LNCaP clone FGC (cell line): ENCODE data around the gene RFPL1.

Experiments used
- DNase-seq: peaks from one replicate; pipeline ENCODE4 v3.0.0-alpha.2; 2011; ENCODE audit warnings: low read depth
- H3K4me3 ChIP-seq: 2 replicates; pipeline ENCODE4 v1.5.1; 2011; ENCODE audit warnings: mild to moderate bottlenecking, low read depth, low read length, control low read depth
- TF ChIP-seq, protein P1 (sequence below): IDR thresholded peaks from 2 replicates; pipeline ENCODE4 v1.5.1; 2012; ENCODE audit warnings: mild to moderate bottlenecking; ENCODE audit not compliant: control insufficient read depth, insufficient read depth; ENCODE audit errors: extremely low read depth

RFPL1 gene

DNA sequence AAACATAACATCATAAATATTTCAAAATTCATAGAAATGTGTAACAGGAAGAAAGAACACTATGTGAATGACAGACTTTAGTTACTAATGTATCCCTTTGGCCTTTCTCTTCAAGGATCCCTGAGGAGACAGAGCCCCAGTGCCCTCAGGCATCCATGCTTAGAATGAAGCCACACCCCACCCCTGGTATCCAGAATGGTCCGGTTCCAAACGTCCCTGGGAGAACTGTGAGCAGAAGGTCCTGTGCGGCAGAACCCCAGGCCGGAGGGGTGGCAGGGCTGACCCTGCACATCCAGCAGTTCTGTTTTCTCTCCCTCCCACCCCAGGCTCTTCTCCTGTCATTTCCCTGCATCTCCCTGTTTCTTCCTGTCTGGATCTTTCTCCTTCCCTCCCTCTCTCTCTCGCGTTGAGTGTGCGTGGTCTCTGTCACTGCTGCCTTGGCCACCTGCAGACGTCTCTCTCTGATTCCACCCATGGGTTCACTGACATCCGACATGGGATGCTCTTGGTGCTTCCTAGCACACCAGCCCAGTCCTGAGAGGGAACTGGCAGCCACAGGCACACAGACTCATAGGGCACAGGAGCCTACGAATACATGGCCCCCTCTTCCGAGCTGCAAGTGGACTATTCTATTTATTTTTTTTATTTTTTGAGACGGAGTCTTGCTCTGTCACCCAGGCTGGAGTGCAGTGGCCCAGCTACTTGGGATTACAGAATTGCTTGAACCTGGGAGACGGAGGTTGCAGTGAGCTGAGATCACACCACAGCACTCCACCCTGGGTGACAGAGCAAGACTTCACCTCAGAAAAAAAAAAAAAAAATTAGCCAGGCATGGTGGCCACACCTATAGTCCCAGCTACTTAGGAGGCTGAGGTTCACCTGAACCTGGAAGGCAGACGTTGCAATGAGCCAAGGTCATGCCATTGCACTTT lies 5.7 kb downstream of the RFPL1 start:
- TF ChIP-seq, protein P1, sequence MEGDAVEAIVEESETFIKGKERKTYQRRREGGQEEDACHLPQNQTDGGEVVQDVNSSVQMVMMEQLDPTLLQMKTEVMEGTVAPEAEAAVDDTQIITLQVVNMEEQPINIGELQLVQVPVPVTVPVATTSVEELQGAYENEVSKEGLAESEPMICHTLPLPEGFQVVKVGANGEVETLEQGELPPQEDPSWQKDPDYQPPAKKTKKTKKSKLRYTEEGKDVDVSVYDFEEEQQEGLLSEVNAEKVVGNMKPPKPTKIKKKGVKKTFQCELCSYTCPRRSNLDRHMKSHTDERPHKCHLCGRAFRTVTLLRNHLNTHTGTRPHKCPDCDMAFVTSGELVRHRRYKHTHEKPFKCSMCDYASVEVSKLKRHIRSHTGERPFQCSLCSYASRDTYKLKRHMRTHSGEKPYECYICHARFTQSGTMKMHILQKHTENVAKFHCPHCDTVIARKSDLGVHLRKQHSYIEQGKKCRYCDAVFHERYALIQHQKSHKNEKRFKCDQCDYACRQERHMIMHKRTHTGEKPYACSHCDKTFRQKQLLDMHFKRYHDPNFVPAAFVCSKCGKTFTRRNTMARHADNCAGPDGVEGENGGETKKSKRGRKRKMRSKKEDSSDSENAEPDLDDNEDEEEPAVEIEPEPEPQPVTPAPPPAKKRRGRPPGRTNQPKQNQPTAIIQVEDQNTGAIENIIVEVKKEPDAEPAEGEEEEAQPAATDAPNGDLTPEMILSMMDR, result no peak
- no peak overlapping the region for H3K4me3 ChIP-seq
- DNase-seq, result no peak

DNA sequence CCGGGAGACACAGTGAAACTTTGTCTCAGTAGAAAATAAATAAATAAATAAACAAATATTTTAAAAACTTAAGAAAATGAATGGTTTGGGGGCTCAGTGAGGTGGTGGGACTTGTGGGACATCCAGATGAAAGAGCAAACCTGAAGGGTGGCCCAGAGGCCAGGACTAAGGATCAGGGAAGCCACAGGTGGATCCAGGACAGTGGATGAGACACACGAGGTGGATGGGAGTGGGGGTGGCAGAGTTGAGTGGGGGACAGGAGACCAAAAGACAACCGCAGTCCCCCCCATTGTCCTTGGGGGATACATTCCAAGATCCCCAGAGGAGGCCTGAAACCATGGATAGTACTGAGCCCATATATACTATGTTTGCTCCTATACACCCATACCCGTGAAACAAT lies 7.1 kb downstream of the RFPL1 start:
- no peak overlapping the region for H3K4me3 ChIP-seq
- DNase-seq, result no peak
- TF ChIP-seq, protein P1, result no peak

DNA sequence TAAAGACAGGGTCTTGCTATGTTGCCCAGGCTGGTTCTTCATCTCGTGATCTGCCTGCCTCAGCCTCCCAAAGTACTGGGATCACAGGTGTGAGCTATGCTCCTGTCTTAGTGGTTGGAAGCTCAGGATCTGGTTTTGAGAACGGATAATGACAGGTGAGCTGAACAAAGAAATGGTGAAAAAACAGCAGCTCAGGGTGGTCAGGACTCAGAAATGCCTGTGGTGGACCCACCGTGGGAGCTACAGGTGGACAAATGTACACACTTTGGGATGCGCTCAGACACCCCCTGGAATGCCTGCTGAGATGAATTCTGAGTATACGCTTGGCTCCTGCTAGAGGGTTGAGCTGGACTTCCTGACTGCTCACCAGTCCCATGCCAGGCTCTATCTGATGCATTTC lies 9.5 kb downstream of the RFPL1 start:
- no peak for DNase-seq
- TF ChIP-seq, protein P1, result no peak
- H3K4me3 ChIP-seq, result no peak overlapping the region

DNA sequence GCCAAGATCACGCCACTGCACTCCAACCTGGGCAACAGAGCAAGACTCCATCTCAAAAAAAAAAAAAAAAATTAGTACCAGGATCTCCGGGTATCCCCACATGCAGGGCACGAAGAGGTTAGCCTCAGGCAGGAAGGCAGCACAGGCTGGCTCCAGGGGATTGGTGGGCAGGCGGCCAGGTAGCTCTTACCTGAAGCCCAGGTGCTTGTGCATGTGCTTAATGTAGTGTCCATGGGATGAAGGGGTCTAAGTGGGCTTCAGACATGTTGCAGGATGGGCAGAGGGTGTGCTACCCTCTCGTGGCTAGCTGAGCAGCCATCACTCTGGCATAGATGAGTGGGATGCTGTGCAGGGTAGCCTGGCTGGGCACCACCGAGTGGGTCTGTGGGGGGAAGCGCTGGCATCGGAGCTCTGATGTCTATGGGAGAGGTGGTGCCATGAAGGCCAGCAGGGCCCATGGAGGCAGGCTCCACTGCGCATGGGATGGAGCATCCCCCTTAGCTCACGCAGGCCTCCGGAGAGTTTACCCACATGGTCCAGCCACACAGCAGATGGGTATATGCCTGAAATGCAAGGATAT lies 11.0 kb downstream of the RFPL1 start:
- no peak overlapping the region for H3K4me3 ChIP-seq
- no peak for DNase-seq
- TF ChIP-seq, protein P1, result no peak

DNA sequence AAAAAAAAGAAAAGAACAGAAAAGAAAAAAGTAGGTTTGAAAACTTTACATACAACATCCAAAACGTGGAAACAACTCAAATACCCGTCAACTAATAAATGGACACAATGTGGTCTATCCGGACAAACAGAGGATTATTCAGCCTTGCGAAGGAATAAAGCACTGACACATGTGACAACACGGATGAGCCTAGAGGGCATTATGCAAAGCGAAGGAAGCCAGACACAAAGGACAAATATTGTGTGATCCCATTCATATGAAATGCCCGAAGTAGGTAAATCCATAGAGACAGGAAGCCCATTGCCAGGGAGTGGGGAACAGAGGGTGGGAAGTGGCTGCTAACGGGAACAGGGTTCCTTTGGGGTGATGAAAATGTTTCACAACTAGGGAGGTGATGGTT lies 11.8 kb downstream of the RFPL1 start:
- TF ChIP-seq, protein P1, result no peak
- H3K4me3 ChIP-seq, result no peak overlapping the region
- DNase-seq, result no peak

DNA sequence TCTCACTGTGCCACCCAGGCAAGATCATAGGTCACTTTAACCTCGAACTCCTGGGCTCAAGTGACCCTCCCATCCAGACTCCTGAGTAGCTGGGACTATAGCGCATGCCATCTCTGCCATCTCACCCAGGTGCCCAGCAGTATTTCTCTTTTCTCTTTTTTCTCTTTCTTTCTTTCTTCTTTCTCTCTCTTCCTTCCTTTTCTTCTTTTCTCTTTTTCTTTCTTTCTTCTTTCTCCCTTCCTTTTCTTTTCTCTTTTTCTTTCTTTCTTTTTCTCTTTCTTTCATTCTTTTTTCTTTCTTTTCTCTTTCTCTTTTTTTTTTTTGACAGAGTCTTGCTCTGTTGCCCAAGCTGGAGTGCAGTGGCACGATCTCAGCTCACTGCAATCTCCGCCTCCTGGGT lies 13.5 kb downstream of the RFPL1 start:
- DNase-seq, result no peak
- H3K4me3 ChIP-seq, result no peak overlapping the region
- TF ChIP-seq, protein P1, result no peak
